ENCODE measurements around the gene HBG2.

- TF ChIP-seq CTCF (IDR thresholded peaks at IDR 0.05; ENCODE audit: poor library complexity, severe bottlenecking) (no peak), EZH2 (IDR thresholded peaks at IDR 0.05; ENCODE audit: borderline replicate concordance, insufficient read depth, low read length, poor library complexity, severe bottlenecking) (no peak), SMC3 (conservative IDR thresholded peaks at IDR 0.05; ENCODE audit: poor library complexity) (no peak)
Measured at GRCh38 chr11:5286351-5286750, 31.8 kb upstream of the HBG2 start.
